SW480 (cell line): ENCODE results near the gene FBXO4.

Experiments
- DNase-seq: peaks from one replicate; pipeline ENCODE4 v3.0.0-alpha.2; 2016; ENCODE audit warnings: low spot score

Gene FBXO4

GRCh38 chr5:41924872-41925554 lies at the start of gene FBXO4:
TSS of gene FBXO4 (plus strand) at chr5:41925281. CDS start at chr5:41925310, 29 bp downstream.
- peak; percentile 69 for DNase-seq

- DNase-seq = no peak
Measured at GRCh38 chr5:41876678-41877077, 48.4 kb upstream of the FBXO4 start.

- DNase-seq = no peak
Measured at GRCh38 chr5:41877408-41877807, 47.7 kb upstream of the FBXO4 start.

GRCh38 chr5:41878173-41878572 lies 46.9 kb upstream of the FBXO4 start:
- DNase-seq = no peak

- no peak for DNase-seq
Measured at GRCh38 chr5:41878643-41879478, 46.2 kb upstream of the FBXO4 start.

GRCh38 chr5:41882765-41883164 lies 42.3 kb upstream of the FBXO4 start:
- DNase-seq = no peak

- DNase-seq = no peak
Measured at GRCh38 chr5:41883243-41883642, 41.8 kb upstream of the FBXO4 start.

- no peak for DNase-seq
Measured at GRCh38 chr5:41883936-41884335, 41.1 kb upstream of the FBXO4 start.

GRCh38 chr5:41885286-41885685 lies 39.8 kb upstream of the FBXO4 start:
- DNase-seq = no peak

- DNase-seq = no peak
Measured at GRCh38 chr5:41891066-41891707, 33.9 kb upstream of the FBXO4 start.

- DNase-seq = no peak
Measured at GRCh38 chr5:41892031-41892430, 33.0 kb upstream of the FBXO4 start.

GRCh38 chr5:41893074-41893851 lies 31.8 kb upstream of the FBXO4 start:
- DNase-seq = no peak

- no peak for DNase-seq
Measured at GRCh38 chr5:41896230-41896629, 28.9 kb upstream of the FBXO4 start.

- peak; percentile 1 for DNase-seq
Measured at GRCh38 chr5:41903382-41903891, 21.6 kb upstream of the FBXO4 start.

GRCh38 chr5:41903892-41904799 lies 20.9 kb upstream of the FBXO4 start, which contains the start of gene RIMOC1:
TSS of gene RIMOC1 (plus strand) at chr5:41904344. CDS start at chr5:41904368, 24 bp downstream.
- DNase-seq = peak; percentile 99

- DNase-seq = no peak
Measured at GRCh38 chr5:41906151-41906550, 18.9 kb upstream of the FBXO4 start.

- DNase-seq = no peak
Measured at GRCh38 chr5:41908374-41909079, 16.6 kb upstream of the FBXO4 start.

GRCh38 chr5:41918105-41918504 lies 7.0 kb upstream of the FBXO4 start:
- DNase-seq = no peak

- no peak for DNase-seq
Measured at GRCh38 chr5:41921166-41921565, 3.9 kb upstream of the FBXO4 start.

GRCh38 chr5:41921874-41922273 lies 3.2 kb upstream of the FBXO4 start:
- DNase-seq = no peak
